ENCODE results near the gene RGS7BP. TPM values are rescaled to one million over a fixed set of nuclear protein-coding genes. Genes with fewer than 3 reads are reported as not detected.

The RGS7BP gene
- total and polyA plus RNA-seq, 2 experiments from 2014 or later: 3.3 to 5.4 TPM

GRCh38 chr5:64489857-64490256 lies 16.0 kb upstream of the RGS7BP start (continued):
- TF ChIP-seq REST (IDR thresholded peaks at IDR 0.05; ENCODE audit: unreplicated experiment) (no peak), ZNF331 (CRISPR knock-in tag; IDR thresholded peaks at IDR 0.05; ENCODE audit: low read depth) (no peak), EZH2phosphoT487 (IDR thresholded peaks at IDR 0.05; ENCODE audit: unreplicated experiment) (no peak), STAT1 (IDR thresholded peaks at IDR 0.05; ENCODE audit: unreplicated experiment) (no peak), CTCF (conservative IDR thresholded peaks at IDR 0.05; ENCODE audit: low read depth in 2 of 2) (no peak)

GRCh38 chr5:64497386-64497785 lies 8.4 kb upstream of the RGS7BP start:
- H3K4me1 Mint-ChIP-seq: peaks cover 18% of the 10 kb centered on the region
- Histone ChIP-seq H3K4me3 (no peak overlapping the region), H3K9me2 (ENCODE audit: insufficient read depth) (no peaks in the 10 kb centered on the region), H3K27ac (ENCODE audit: low read depth) (no peak overlapping the region), H3K4me1 (ENCODE audit: insufficient read depth) (peaks cover 18% of the 10 kb centered on the region), H3K79me2 (replicated peaks; ENCODE audit: insufficient read depth) (no peaks in the 10 kb centered on the region), H4K20me1 (replicated peaks; ENCODE audit: insufficient read depth) (no peaks in the 10 kb centered on the region), H3K36me3 (ENCODE audit: insufficient read depth) (no peaks in the 10 kb centered on the region), H3K4me2 (peak overlapping the region; percentile 23; the same call in 1 of the 2 replicates), H2AFZ (no peak overlapping the region), H3F3A (replicated peaks; ENCODE audit: low read depth) (no peaks in the 10 kb centered on the region), H3K27me3 (ENCODE audit: insufficient read depth) (no peaks in the 10 kb centered on the region)
- no peaks in the 10 kb centered on the region for H3K9me3 Mint-ChIP-seq
- peak; percentile 80 for ATAC-seq
- no peaks in the 10 kb centered on the region for H3K27me3 Mint-ChIP-seq (ENCODE audit: insufficient read depth, low read depth, poor library complexity)
- no peak overlapping the region for H3K27ac Mint-ChIP-seq
- no peaks in the 10 kb centered on the region for H3K36me3 Mint-ChIP-seq (ENCODE audit: low read depth)
- H3K4me3 Mint-ChIP-seq: no peak overlapping the region
- peak; percentile 41 for DNase-seq (ENCODE audit: low spot score)
- TF ChIP-seq JUNB (IDR thresholded peaks at IDR 0.05; ENCODE audit: unreplicated experiment) (no peak), ZNF331 (CRISPR knock-in tag; IDR thresholded peaks at IDR 0.05; ENCODE audit: low read depth) (no peak), CTCF (conservative IDR thresholded peaks at IDR 0.05; ENCODE audit: low read depth in 2 of 2) (no peak), REST (IDR thresholded peaks at IDR 0.05; ENCODE audit: unreplicated experiment) (no peak)

Measured in GM23338 (cell line).